HG03025 (cell line): ENCODE measurements around the gene ATF7.

Experiments used
- ATAC-seq: cut with Tn5 transposase; IDR thresholded peaks from one replicate; pipeline ENCODE4 v1.9.1; 2021; ENCODE audit warnings: mild to moderate bottlenecking, moderate library complexity; ENCODE audit not compliant: unreplicated experiment, low FRiP score

ATF7 gene

DNA sequence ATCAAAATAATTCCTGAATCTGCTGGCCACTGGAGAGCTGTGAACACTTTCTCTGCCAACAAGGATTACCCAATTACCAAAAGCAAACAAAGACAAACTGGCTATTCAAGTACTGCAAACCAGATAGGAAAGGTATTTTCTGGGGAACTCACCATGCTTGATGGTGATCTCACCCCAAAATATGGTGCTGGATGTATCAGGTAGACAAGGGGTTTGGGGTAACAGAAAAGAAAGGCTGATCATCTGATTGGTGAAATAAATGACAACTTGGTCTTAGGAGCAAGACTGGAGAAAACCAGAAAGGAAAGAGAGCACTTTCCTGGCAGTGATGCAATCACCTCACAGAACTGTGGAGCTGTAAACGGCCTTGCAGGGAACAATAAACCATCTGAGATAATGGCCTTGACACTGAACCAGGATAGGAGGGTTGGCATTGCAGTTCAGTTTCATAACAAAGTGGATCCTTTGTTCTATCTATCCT is 87.9 kb downstream of the ATF7 start:
- no peak for ATAC-seq

DNA sequence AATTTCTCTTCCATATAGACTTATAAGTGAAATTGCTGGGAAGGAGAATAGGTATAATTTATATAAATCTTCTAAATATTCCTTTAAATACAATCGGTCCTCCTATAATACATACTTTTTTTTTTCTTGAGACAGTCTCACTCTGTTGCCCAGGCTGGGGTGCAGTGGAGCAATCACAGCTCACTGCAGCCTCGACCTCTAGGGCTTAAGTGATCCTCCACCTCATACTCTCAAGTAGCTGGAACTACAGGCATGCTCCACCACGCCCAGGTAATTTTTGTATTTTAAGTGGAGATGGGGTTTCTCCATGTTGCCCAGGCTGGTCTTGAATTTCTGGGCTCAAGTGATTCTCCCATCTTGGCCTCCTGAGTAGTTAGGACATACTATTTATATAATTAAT is 89.2 kb downstream of the ATF7 start:
- no peak for ATAC-seq

DNA sequence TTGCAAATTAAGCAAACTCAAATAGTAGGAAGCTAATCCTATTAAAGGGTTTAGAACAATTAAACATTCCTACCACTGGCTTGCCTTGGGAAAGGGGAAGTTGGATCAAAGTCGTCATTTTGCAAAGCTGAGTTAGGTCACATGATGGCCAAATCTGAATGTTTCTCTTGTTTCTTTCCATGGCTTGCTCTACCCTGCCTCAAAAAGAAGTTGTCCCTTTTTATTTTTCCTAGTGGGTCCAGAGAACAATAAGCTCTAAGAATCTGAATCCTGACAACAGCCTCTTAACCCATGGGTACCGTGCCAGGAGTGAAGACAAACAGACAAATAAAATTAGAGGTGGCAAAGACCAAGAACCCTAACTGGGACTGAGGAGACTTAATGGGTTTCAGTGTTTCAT is 92.7 kb downstream of the ATF7 start:
- no peak for ATAC-seq

DNA sequence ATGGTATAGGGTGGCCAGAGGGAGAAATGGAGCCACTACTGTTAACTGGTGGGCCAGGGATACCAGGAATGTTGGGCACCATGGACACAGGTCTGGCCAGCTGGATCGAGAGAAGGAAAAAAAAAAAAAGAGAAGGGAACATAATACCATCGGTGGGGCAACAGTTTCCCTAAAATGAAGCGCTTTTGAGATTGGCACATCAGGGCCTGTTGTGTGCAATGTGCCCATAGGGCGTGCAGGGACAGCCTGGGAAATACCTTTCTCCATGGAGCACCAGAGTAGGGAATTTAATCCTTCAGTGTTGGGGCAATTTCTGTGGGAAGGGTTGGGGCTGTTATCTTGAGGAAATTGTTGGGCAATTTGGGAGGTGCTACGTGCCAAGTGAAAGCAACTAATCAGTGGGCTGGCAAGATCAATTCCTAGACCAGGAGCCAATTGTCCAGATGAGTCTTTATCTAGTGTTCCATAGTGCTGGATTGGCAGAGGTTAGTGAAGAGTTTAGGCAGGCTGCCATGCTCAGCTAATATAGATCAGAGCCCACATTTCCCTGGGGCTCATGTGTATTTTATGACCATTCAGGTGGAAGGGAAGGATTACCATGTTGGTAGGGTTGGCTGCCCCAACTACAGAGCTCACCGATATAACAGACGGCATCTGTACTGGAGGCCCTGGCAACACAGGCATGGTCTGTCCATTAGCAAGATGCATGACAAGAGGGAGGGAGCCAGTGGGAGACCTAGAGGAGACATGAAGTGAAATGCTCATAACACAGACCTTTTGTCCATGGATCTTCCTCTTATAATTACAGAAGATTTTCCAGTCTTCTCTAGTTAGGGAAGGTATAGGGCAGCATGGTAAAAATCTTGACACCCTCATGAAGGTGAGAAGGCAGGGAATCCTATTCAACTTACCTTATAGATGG is 93.4 kb downstream of the ATF7 start:
- ATAC-seq, result no peak

DNA sequence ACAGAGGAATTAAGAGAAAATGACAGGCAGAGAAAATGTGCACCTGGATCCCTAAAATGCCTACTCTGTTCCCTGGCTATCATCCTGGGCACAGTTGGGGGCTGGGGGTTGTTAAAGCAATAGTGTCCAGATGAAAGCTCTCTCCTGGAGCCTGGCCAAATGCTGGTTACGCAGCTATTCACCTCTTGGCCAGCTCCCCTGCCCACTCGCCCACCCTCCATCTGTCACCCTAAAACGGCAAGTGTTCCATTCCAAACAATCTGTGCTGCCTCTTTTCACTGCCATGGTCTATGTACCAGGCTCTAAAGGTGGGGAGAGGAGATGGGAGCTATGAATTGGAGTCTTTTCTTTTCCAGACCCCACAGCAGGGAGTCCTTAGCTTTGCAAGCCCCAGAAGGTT is 94.2 kb downstream of the ATF7 start:
- ATAC-seq, result no peak

DNA sequence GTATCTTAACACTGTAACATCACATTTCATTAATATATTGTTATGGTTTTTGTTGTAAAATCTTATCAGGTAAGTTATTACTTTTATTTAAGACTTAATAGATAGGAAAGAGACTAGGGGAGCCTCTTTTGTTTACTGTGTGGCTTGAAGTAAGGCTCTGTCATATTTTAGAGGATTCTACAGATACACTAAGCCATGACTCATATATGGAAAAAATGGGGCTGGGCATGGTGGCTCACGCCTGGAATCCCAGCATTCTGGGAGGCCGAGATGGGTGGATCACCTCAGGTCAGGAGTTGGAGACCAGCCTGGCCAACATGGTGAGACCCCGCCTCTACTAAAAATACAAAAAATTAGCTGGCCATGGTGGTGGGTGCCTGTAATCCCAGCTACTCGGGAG is 95.3 kb downstream of the ATF7 start:
- no peak for ATAC-seq

DNA sequence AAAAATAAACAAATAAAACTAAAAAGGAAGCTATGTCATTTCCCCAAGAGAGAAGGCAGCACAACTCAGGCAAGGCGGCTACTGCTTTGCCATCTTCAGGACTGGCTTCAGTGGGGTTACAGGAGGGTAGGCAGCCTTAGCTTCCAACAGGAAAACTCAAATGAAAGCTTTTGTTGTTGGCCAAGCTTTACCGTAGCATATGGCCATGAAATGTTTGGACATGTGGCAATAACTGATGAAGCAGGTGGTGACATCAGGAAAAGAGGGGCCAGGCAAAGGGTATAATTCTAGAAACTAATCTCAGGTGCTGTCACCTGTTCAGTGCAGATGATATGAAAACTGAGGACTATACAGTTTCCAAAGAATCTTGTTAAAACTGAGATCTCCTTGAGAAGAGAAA is 96.1 kb downstream of the ATF7 start:
- ATAC-seq, result no peak

DNA sequence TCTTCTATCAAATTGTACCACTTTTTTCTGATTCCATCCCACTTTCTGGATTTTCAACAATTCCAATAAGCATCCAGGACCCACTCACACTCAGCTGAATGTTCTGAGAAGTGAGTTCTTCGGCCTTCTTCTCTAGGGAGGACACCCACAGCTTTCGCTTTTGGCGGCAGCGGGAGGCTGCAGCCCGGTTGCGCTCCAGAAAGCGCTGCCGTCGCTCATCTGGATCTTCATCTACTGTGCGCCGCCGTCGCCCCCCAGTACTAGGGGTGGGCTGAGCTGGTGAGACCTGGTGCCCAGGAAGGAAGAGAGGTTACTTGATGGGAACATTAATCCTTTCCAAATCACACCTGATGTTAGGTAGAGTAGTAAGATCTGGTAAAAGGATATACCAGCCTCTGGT is 101.7 kb downstream of the ATF7 start:
- no peak for ATAC-seq

DNA sequence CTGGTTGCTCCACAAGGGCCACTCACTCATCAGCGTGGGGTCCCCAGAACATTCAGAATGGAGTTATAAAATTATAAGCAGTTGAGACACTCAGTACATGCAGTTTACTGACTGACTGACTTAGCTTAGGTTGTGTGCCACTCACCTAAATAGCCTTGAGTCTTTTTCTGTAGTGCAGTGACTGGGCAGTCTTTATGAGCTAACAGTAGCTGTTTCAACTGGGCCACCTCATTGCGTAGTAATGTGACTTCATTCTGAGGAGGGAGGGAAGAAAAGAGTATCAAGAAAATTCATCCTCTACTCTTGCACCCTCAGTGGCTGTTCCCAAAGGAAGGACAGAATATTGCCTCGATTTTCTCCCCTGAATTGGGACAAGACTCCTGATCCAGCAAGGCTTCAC is 103.1 kb downstream of the ATF7 start:
- ATAC-seq, result no peak

DNA sequence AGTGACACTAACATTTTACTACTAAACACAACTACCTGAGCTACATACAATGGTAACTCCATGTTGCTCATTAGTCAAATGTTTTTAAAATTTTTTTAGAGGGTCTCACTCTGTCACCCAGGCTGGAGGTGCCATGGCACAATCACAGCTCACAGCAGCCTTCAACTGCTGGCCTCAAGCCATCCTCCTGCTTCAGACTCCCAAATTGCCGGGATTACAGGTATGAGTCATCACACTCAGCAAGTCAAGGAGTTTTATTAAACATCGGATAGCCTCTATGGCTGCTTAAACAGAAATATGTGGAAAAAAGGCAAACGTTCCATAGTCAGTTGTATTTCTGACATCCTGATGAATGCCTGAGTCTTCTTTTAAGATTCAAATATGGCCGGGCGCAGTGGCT is 107.8 kb downstream of the ATF7 start:
- ATAC-seq, result no peak

DNA sequence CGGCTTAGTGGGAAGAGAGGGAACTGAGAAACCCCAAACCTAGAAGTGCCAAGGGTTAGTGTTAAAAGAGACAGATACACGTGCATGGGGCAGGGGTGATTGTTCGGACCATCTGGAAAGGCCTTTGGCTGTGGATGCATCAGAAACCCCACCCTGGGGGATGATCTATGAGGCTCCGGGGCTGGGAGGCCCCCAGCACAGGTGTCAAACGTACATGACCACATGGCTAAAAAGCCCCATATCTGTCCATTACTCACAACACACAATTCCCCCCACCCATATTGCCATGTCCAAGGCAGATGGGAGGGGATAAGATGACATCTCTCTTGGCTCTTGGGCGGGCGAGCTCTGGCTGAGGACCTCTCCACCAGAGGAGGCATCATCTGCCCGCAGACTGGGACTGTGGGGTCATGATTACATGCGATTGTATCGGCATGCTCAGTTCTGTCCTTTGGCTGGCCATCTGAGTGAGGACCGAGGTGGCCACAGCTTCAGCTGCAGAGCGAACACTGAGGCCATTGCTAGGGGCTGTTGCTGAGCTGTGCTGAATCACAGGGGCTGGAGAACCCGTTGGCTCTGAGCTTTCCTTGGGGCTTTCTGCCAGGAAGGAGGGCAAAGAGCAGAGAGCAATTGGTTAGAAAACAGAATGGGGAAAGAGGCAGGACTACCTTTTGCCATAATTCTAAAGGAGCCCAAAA is 109.3 kb downstream of the ATF7 start:
- no peak for ATAC-seq

DNA sequence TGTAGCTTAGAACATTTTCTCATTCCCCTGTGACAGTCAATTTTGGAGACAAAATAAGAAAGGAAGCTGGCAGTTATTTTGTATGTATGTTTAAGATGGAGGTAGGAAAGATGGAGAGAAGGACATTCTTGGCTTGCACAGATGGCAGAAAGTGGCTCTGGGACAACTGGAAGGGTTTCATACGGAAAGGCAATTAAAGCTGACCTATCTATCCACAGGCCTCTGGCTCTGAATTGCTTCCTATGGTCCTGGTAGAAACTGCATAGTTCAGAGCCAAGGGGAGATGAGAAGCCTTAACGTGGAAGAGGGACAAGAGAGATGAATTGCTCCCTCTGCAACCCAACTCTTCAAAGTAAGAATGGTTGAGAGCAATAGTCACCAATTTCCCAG is 110.9 kb downstream of the ATF7 start:
- ATAC-seq, result no peak

DNA sequence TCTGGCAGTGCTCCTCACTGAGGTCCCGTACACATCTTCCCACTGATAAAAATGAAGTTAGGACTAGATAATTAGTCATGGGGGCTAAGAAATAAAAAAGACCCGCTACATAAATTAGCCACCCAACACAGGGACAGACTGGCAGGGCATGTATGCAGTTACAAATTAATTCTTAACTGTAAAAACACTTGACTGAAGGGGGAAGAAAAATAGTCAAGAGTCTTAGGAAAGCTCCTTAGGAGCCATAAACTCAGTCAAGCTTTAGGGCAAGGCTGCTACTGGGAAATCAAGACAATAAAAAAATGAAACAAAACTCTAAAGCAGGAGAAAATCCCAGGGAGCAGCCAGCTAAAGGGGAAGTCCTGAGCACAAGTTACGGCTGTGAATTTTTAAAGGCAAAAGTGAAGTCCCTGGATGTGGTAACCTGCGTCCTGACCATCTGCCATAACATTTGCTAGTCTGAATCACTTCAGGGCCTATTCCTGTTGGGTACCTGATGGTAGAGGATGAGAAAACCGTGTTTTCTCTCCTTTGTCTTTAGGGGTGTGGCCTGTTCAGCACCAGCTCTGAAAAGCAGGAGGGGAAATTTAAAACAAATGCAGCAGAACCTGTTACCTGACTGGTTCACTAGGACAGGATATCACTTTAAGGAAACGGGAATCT is 111.4 kb downstream of the ATF7 start:
- no peak for ATAC-seq

DNA sequence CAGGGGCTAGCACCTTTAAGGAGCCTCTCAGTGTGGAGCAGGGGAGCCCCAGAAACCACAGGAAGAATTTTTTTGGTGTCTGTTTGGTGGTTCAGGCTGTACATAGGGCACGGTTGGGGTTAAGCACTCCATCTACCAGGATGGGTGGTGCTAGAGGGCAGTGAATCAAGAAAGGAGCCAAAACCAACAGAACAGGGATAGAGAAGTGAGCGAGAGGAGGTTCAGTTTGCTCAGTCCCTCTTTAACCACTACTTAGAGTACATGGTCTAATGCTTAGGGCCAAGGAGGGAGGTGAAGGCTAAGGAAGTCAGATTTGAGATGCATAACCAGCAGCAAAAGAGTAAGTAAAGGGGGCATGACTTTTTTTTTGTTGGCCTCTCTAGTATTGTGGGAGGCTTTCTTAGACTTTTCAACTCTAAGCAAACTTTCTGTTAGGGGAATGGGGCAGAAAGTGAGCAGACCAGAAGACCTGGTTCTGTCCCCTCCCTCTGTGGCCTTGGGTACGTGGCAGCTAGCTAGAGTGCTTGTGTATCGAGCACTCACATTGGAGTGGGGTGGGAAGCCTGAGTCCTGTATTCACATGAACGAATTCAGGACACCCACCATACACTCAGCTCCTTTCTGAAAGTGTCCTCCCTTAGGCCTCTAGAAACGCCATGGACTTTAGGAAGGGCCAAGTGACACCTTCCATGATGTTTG is 112.3 kb downstream of the ATF7 start:
- no peak for ATAC-seq

DNA sequence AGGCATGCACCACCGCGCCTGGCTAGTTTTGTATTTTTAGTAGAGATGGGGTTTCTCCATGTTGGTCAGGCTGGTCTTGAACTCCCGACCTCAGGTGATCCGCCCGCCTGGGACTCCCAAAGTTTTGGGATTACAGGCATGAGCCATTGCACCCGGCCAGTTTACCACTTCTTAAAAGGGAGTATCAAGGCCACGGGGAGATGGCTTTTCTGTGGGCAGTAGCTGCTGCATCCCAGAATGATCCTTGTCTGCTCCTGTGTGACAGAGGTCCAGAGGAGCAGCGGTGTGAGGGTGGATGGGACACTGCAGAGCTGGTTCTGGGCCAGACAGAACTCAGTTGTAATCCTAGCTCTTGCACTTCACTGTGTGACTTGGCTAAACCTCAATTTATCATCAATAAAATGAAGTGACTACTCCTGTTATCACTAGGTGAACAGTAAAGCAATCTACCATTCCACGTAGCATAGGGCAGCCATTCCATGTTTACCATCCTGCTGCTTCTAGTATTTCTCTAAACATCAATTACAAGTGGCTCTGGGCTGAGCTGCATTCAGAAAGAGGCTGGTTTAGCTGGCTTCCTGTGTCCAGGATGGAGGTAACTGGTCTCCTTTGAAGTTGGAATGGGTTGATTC is 115.9 kb downstream of the ATF7 start:
- ATAC-seq, result no peak

DNA sequence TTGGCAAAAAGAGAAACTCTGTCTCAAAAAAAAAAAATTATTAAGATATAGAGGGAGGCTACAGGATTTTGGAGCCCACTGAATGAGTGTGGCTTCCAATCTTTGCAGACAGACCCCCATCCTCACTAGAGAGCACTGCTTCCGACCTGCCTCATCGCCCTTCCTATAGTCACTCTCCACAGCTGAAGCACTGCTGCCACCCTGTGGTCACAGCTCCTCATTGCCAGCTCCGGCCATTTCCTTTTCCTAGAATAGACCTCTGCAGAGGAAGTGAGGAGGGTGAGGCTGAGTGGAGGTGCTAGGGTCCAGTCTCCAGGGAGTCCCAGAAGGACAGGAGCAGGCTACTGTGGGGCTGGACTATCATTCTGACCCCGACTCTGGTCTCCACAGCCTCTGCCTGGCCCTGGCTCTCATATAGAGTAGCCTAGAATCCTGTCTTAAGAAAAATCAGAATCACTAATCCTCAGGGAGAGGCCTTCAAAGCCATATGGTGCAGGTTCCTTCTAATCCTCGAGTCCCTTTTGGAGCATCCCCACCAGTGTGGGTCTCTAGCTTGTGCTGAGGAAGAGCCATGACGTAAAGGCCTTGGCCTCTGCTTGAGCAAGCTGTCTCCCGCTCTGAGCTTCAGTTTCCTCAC is 117.5 kb downstream of the ATF7 start:
- no peak for ATAC-seq

DNA sequence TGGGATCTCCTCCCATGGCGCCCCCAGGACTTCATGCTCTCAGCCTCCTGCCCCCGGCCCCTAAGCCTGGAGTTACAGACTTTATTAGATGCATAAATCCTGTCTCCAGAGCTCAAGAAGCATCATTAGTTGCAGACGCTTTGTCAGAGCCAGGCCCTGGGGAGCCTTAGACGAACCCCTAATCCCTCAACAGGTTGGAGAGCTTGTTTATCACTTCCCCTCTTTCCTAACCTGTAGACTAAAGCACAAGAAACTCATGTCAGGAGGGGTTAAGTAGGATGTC is 118.6 kb downstream of the ATF7 start:
- no peak for ATAC-seq

DNA sequence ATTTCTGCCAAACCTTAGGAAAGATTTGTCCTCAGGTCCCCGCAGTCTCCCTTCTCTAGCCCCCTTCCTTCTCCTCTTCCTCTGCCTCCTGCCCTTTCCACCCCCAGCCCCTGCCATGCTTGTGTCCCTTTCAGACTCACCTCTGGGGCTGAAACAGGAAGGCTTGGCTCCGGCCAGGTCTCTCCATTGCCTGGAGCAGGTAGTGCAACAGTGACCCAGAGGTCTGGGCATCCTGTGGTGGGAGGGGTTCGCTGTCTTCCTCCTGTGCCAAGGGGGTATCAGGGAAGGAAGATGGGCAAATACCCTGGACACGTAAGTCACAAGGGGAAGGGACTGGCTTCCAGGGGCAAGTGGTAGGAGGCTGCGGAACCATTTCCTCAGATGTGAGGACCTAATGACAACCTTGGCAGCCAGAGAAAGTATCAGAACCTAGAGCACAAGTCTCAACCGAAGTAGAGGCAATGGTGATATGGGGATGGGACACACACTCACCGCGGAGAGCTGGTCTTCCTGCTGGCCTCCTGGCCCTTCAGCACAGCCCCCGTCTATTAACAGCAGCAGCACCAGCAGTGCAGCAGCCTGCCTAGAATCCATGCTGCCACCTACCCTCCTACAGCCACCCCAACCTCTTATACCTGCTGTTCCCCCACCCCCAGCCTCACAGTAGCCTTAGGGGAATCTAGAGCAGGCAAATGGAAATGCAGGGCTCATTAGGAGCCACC is 119.1 kb downstream of the ATF7 start, which contains the start of gene NPFF:
NPFF (minus strand) TSS at position 604 of the 722 bp plus-strand sequence; CDS start at position 594, 10 bp downstream.
- ATAC-seq, result no peak

DNA sequence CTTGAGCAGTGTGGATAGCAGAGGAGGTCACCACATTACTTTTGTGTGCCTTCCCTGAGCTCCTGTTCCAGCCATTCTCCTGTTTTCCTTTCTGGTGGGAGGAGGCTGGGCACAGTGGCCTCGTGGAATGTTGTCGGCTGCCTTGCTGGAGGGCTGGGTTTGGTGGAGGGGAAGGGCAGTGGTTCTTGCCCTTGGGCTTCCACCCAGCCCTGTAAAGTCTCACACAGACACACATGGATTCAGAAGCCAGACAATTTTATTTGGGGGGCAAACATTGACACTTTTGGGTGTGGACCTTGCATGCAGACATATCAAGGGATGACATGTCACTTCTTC is 119.8 kb downstream of the ATF7 start:
- no peak for ATAC-seq
